Measurements from ENCODE around the gene OVOL2.
"Not testable (repeated sequence)": the region's sequence is repeated elsewhere in the genome, so short reads cannot be mapped to it uniquely, and the experiment has no call there.

OVOL2 gene

DNA sequence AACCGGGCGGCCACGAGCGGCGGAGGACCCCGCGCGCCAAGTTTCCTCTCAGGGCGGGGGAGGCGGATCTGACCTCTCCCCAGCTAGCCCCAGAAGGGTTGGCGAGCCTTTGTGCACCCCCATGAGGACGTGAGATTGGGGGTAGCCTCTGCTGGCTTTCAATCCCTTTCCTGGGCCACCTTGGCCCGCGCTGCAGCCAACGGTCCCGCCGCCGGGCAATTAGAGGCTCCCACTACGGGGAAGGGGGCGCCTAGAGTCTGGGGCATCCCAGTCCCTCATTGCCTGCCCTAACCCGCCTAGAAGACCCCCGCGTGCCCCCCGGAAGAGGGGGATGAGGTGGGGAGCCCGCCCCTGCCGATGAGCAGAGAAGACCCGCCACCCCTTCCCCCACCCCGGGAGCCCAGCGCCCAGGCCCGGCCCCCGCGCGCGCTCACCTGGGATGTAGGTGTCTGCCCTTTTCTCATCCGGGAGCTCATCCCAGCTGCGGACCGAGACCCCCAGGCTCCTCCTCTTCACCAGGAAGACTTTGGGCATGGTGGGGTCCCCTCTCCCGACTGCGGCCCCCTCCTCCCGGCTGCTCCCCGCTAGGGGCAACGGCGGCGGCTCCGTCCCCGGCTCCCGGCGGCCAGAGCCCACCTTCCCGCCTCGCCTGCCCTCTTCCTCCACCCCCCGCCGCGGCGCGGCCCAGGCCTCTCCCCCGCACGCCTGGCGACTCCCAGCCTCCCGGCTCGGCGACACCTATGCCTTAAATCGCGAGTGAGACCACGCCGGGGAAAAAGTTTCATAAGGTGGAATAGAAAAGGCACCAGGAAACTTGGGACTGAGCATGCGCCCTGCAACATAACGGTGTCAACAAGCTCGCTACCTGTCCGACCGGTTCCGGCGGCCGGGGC lies at the start of gene OVOL2:
OVOL2 (minus strand) TSS at position 816 of the 893 bp plus-strand sequence; CDS start at position 534, 282 bp downstream.
- DNase-seq (ENCODE audit: low read depth in 2 of 2) = no peak

GRCh38 chr20:18103497-18103896 lies 45.8 kb upstream of the OVOL2 start:
- DNase-seq (ENCODE audit: low read depth in 2 of 2) = no peak

DNA sequence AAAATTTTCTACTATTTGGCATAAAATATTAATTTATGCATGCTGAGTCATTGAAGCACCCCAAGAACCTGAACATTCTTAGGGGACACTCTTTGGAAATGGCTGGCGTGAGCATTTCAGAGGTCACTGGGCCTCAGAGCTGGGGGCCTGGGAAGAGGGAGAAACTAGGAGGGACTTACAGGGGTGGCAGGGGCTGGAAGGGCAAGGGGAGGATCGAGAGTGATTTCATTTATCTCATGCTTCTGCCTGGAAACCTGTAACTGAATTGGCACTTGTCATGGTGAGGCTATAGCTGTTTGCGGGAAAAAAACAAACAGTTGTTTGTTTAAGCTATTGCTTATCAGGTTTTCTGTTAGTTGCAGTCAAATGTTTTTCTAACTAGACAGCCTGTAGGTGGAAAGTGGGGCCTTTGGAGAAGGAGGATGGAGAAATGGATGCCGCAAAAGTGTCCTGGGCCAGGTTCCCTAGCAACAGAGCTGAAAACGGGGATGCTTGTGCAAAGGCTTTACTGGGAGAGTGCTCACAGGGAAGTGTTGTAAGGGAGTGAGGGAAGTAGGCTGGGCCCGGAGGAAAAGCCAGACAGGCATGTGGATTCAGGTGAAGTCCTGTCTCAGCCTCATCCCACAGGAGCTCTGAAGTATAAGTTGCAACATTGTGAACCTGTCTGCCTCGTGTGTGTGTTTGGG lies 43.6 kb upstream of the OVOL2 start:
- DNase-seq (ENCODE audit: low read depth in 2 of 2) = no peak

GRCh38 chr20:18100569-18100968 lies 42.9 kb upstream of the OVOL2 start:
- DNase-seq (ENCODE audit: low read depth in 2 of 2) = not testable (repeated sequence)

DNA sequence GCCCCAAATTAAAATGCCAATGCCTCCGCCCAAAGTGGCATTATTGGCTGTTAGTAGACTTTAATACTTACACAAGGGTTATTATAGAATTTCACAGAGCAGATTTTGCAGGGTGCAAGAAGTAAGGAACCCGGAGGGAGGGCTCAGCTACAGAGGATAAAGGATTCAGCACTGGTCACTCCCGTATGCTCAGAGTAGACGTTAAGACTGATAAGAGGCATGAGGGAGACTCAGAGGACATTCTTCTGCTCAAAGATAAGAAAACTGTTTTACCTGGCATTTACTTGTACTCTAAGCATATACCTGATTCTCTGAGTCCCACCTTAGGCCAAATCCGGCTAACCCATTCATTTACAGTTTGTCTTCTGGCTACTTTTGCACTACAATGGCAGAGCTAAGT lies 36.5 kb upstream of the OVOL2 start:
- no peak for DNase-seq (ENCODE audit: low read depth in 2 of 2)

DNA sequence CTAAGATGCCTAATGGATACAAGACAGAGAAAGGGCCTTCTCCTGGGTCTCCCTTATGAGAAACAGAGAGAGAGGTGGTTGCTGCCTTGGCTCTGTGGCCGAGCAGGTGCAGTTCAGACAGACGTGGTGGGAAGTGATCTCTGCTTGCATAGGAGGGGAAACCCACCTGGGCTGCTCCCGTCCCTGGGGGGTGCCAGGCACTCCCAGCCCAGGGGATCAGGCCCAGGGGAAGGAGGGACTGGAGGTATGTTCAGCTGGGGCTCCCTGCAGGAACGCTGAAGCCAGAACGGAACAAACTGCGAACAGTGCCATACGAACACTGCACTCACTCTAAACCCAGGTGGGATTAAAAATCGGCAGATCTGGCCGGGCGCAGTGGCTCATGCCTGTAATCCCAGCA lies 35.7 kb upstream of the OVOL2 start:
- no peak for DNase-seq (ENCODE audit: low read depth in 2 of 2)

GRCh38 chr20:18092890-18093289 lies 35.2 kb upstream of the OVOL2 start:
- no peak for DNase-seq (ENCODE audit: low read depth in 2 of 2)

- DNase-seq (ENCODE audit: low read depth in 2 of 2) = no peak
Measured at GRCh38 chr20:18091623-18092022, 33.9 kb upstream of the OVOL2 start.

- DNase-seq (ENCODE audit: low read depth in 2 of 2) = no peak
Measured at GRCh38 chr20:18090477-18090876, 32.8 kb upstream of the OVOL2 start.

- DNase-seq (ENCODE audit: low read depth in 2 of 2) = no peak
Measured at GRCh38 chr20:18090044-18090443, 32.3 kb upstream of the OVOL2 start.

GRCh38 chr20:18088841-18089240 lies 31.1 kb upstream of the OVOL2 start:
- DNase-seq (ENCODE audit: low read depth in 2 of 2) = not testable (repeated sequence)

GRCh38 chr20:18088298-18088697 lies 30.6 kb upstream of the OVOL2 start:
- DNase-seq (ENCODE audit: low read depth in 2 of 2) = not testable (repeated sequence)

- no peak for DNase-seq (ENCODE audit: low read depth in 2 of 2)
Measured at GRCh38 chr20:18087054-18087453, 29.3 kb upstream of the OVOL2 start.

- not testable (repeated sequence) for DNase-seq (ENCODE audit: low read depth in 2 of 2)
Measured at GRCh38 chr20:18080836-18081235, 23.1 kb upstream of the OVOL2 start.

GRCh38 chr20:18079756-18080353 lies 22.1 kb upstream of the OVOL2 start:
- DNase-seq (ENCODE audit: low read depth in 2 of 2) = no peak

GRCh38 chr20:18077157-18077556 lies 19.4 kb upstream of the OVOL2 start:
- DNase-seq (ENCODE audit: low read depth in 2 of 2) = no peak

GRCh38 chr20:18072532-18072931 lies 14.8 kb upstream of the OVOL2 start:
- DNase-seq (ENCODE audit: low read depth in 2 of 2) = no peak

GRCh38 chr20:18066421-18067333 lies 9.0 kb upstream of the OVOL2 start:
- no peak for DNase-seq (ENCODE audit: low read depth in 2 of 2)

DNA sequence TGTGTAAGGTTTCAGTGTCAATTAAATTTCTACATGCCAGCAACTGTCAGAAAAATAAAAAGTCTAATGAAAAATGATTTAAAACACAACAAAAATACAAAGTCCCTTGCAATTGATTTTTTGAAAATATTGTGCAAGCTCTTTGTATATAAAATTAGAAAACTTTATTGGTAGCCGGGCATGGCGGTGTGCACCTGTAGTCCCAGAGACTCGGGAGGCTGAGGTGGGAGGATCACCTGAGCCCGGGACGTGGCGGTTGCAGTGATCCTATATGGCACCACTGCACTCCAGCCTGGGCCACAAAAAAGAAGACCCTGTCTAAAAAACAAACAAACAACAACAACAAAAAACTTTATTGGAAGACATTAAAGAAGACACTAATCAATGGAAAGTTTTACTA lies 6.0 kb upstream of the OVOL2 start:
- no peak for DNase-seq (ENCODE audit: low read depth in 2 of 2)

- no peak for DNase-seq (ENCODE audit: low read depth in 2 of 2)
Measured at GRCh38 chr20:18059603-18060002, 1.9 kb upstream of the OVOL2 start.

GRCh38 chr20:18058661-18059467 lies 1.1 kb upstream of the OVOL2 start:
- no peak for DNase-seq (ENCODE audit: low read depth in 2 of 2)

Data from stimulated activated CD8-positive, alpha-beta memory T cell treated with anti-CD3 and anti-CD28 coated beads, Interleukin-7, amount 100 ng/mL, for 4 hours (primary cell).